Thyroid gland (tissue), 4 donors: ENCODE results near the gene COL24A1.

Source experiments
- POLR2A ChIP-seq, 2 donors: fragments of 450-650 bp; IDR thresholded peaks; one replicate each; pipeline ENCODE4 v1.6.1; 2017; ENCODE audit warnings: antibody characterized with exemption in 2 of 2, mild to moderate bottlenecking in 2 of 2, moderate library complexity in 1 of 2
- TF ChIP-seq, protein P1 (sequence below), 6 experiments: fragments of 200-600 bp in 3 of 6; fragments of 450-650 bp in 3 of 6; sonication (generic) in 3 of 6; IDR thresholded peaks; one replicate each; pipeline ENCODE4 v1.5.1; 2016 to 2019; ENCODE audit warnings: antibody characterized with exemption in 6 of 6, mild to moderate bottlenecking in 2 of 6, inconsistent platforms in 1 of 6, moderate library complexity in 1 of 6

DNA sequence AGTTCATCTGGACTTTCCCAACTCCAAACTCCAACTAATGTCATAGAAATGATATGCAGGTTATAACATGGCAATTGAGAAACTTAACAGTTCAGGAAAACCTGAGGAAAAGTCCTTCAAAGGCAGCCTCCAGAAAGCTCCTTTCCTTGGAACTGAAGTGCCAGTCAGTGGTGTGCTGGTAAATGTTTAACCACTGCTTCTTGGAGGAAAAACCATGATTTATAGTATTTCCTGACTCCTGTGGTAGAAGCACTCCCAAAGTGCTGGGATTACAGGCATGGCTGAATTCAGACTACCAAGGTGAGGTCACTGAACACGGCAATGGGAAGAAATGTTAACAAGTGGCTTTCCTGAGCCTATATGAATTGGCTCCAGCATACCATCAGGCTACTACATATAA, 421.6 kb downstream of the COL24A1 start:
- TF ChIP-seq, protein P1, sequence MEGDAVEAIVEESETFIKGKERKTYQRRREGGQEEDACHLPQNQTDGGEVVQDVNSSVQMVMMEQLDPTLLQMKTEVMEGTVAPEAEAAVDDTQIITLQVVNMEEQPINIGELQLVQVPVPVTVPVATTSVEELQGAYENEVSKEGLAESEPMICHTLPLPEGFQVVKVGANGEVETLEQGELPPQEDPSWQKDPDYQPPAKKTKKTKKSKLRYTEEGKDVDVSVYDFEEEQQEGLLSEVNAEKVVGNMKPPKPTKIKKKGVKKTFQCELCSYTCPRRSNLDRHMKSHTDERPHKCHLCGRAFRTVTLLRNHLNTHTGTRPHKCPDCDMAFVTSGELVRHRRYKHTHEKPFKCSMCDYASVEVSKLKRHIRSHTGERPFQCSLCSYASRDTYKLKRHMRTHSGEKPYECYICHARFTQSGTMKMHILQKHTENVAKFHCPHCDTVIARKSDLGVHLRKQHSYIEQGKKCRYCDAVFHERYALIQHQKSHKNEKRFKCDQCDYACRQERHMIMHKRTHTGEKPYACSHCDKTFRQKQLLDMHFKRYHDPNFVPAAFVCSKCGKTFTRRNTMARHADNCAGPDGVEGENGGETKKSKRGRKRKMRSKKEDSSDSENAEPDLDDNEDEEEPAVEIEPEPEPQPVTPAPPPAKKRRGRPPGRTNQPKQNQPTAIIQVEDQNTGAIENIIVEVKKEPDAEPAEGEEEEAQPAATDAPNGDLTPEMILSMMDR (IDR thresholded peaks at IDR 0.05), result no peak
- no peak for TF ChIP-seq POLR2A (IDR thresholded peaks at IDR 0.05)
